IMR-90 (cell line): Measurements from ENCODE around the gene AP2B1. TPM values are rescaled to one million over a fixed set of nuclear protein-coding genes. Genes with fewer than 3 reads are reported as not detected.

ENCODE experiments used
- ATAC-seq: fragments of 200-7000 bp; cut with Tn5 transposase; 2 replicates; pipeline ENCODE4 v1.9.1; 2020; ENCODE audit warnings: low read depth, mild to moderate bottlenecking, moderate library complexity
- BruUV-seq: library from RNA; stranded (reverse); fragments of 400-500 nt; replicated peaks from 2 replicates; lab custom pipeline; 2021; lab: Mats Ljungman, UMichigan
- CTCF ChIA-PET: fragments of 300-600 bp; formaldehyde crosslinking; extraction: SDS; loops from one replicate; lab custom pipeline; 2021; ENCODE audit warnings: antibody characterized with exemption; lab: Yijun Ruan, JAX
- POLR2A ChIA-PET: fragments of 300-600 bp; sonication (Branson Sonifier 250); formaldehyde crosslinking; loops from one replicate; lab custom pipeline; 2022; ENCODE audit warnings: antibody characterized with exemption; ENCODE audit not compliant: unreplicated experiment; lab: Charles Lee
- DNase-seq: peaks from one replicate; pipeline ENCODE4 v3.0.0; 2013
- H2AFZ ChIP-seq: replicated peaks from 2 replicates; pipeline ENCODE3; 2013; ENCODE audit warnings: low read length, mild to moderate bottlenecking; ENCODE audit not compliant: poor library complexity
- H2AK5ac ChIP-seq: 2 replicates; pipeline ENCODE4 v1.6.1; 2013; ENCODE audit warnings: low read depth, low read length, inconsistent platforms
- H2AK9ac ChIP-seq: replicated peaks from 2 replicates; pipeline ENCODE3; 2013; ENCODE audit warnings: mild to moderate bottlenecking, low read depth, low read length, moderate library complexity; ENCODE audit not compliant: poor library complexity
- H2BK120ac ChIP-seq: 2 replicates; pipeline ENCODE4 v1.6.1; 2013; ENCODE audit warnings: low read depth, low read length, inconsistent platforms
- H2BK15ac ChIP-seq: 3 replicates; pipeline ENCODE4 v1.6.1; 2013; ENCODE audit warnings: low read depth, low read length, inconsistent platforms
- H2BK20ac ChIP-seq: 2 replicates; pipeline ENCODE4 v1.6.1; 2013; ENCODE audit warnings: low read depth, mild to moderate bottlenecking, inconsistent platforms, low read length, moderate library complexity
- H2BK5ac ChIP-seq: 2 replicates; pipeline ENCODE4 v1.6.1; 2013; ENCODE audit warnings: mild to moderate bottlenecking, low read depth, low read length, inconsistent platforms; ENCODE audit not compliant: poor library complexity, severe bottlenecking
- H3K14ac ChIP-seq: replicated peaks from 2 replicates; pipeline ENCODE4 v1.6.1; 2013; ENCODE audit warnings: low read depth, low read length, inconsistent platforms
- H3K18ac ChIP-seq: 2 replicates; pipeline ENCODE4 v1.6.1; 2013; ENCODE audit warnings: low read depth, low read length, control low read depth
- H3K23ac ChIP-seq: 2 replicates; pipeline ENCODE4 v1.6.1; 2013; ENCODE audit warnings: low read depth, low read length, inconsistent platforms
- H3K27ac ChIP-seq: 2 replicates; pipeline ENCODE4 v1.5.1; 2013; ENCODE audit warnings: mild to moderate bottlenecking, control low read depth, low read length; ENCODE audit not compliant: insufficient read depth
- H3K27me3 ChIP-seq: 2 replicates; pipeline ENCODE4 v1.6.1; 2013; ENCODE audit warnings: low read length; ENCODE audit not compliant: control insufficient read depth, insufficient read depth
- H3K36me3 ChIP-seq: 2 replicates; pipeline ENCODE4 v1.6.1; 2013; ENCODE audit warnings: low read length, mixed read lengths; ENCODE audit not compliant: control insufficient read depth, insufficient read depth
- H3K4ac ChIP-seq: 2 replicates; pipeline ENCODE4 v1.6.1; 2013; ENCODE audit warnings: low read depth, low read length, inconsistent platforms
- H3K4me1 ChIP-seq: 2 replicates; pipeline ENCODE4 v1.6.1; 2013; ENCODE audit warnings: low read length, mixed read lengths; ENCODE audit not compliant: control insufficient read depth, insufficient read depth
- H3K4me2 ChIP-seq: 2 replicates; pipeline ENCODE4 v1.6.1; 2013; ENCODE audit warnings: low read depth, mild to moderate bottlenecking, control low read depth, low read length, moderate library complexity
- H3K4me3 ChIP-seq: 2 replicates; pipeline ENCODE4 v1.5.1; 2013; ENCODE audit warnings: low read depth, mild to moderate bottlenecking, control low read depth, low read length, moderate library complexity; ENCODE audit not compliant: insufficient read depth
- H3K56ac ChIP-seq: 2 replicates; pipeline ENCODE4 v1.6.1; 2013; ENCODE audit warnings: low read length, inconsistent platforms; ENCODE audit not compliant: insufficient read depth; ENCODE audit errors: extremely low read depth
- H3K79me1 ChIP-seq, 2 experiments: 2 replicates each; pipeline ENCODE4 v1.6.1; 2013; ENCODE audit warnings: low read length in 2 of 2, inconsistent platforms in 1 of 2, low read depth in 1 of 2
- H3K9ac ChIP-seq: 2 replicates; pipeline ENCODE4 v1.6.1; 2013; ENCODE audit warnings: low read depth, low read length, control low read depth
- H3K9me1 ChIP-seq: 2 replicates; pipeline ENCODE4 v1.6.1; 2013; ENCODE audit warnings: low read length, inconsistent platforms; ENCODE audit not compliant: insufficient read depth
- H3K9me3 ChIP-seq: 2 replicates; pipeline ENCODE4 v1.6.1; 2013; ENCODE audit warnings: low read length; ENCODE audit not compliant: control insufficient read depth, insufficient read depth
- H4K20me1 ChIP-seq: 2 replicates; pipeline ENCODE4 v1.6.1; 2013; ENCODE audit warnings: low read length, inconsistent platforms; ENCODE audit not compliant: insufficient read depth
- H4K5ac ChIP-seq: 2 replicates; pipeline ENCODE4 v1.6.1; 2013; ENCODE audit warnings: mild to moderate bottlenecking, low read depth, low read length, control low read depth
- H4K8ac ChIP-seq, 2 experiments: 2 replicates each; pipeline ENCODE4 v1.6.1; 2013; ENCODE audit warnings: low read depth in 2 of 2, low read length in 2 of 2, control low read depth in 1 of 2, inconsistent platforms in 1 of 2
- H4K91ac ChIP-seq: 2 replicates; pipeline ENCODE4 v1.6.1; 2013; ENCODE audit warnings: low read depth, low read length, inconsistent platforms; ENCODE audit not compliant: insufficient read depth
- CEBPB ChIP-seq: IDR thresholded peaks from 2 replicates; pipeline ENCODE4 v1.6.1; 2012; ENCODE audit warnings: low read depth, low read length, improper control_type of control experiment
- MAFK ChIP-seq: IDR thresholded peaks from 2 replicates; pipeline ENCODE4 v1.6.1; 2012; ENCODE audit warnings: low read depth, low read length, improper control_type of control experiment
- WGBS, 2 experiments: methylation state at CpG; one replicate each; pipeline versions ENCODE4 v1.1.5 to v1.1.7; 2013; ENCODE audit warnings: missing lambda C conversion rate in 2 of 2; ENCODE audit not compliant: insufficient read length in 1 of 2; ENCODE audit errors: extremely low coverage in 2 of 2; 5-methylcytosine and 5-hydroxymethylcytosine counted together
- dilution Hi-C: fragments of 300-500 bp; cut with HindIII; formaldehyde crosslinking; loops from one replicate; pipeline ENCODE4 v1.14.3; 2018; ENCODE audit warnings: low sequenced_read_pairs; ENCODE audit not compliant: unreplicated experiment
- in situ Hi-C: fragments of 300-500 bp; cut with MboI; formaldehyde crosslinking; loops from 3 replicates; pipeline ENCODE4 v1.14.3; 2019; ENCODE audit warnings: low sequenced_read_pairs, inconsistent platforms, mixed read lengths
- intact Hi-C: fragments of 100-400 bp; cut with micrococcal nuclease; formaldehyde crosslinking; loops from 2 replicates; pipeline ENCODE4 v1.10.0; 2022
- polyA plus RNA-seq, 3 experiments: library from polyadenylated mRNA; depleted of rRNA; stranded (reverse); fragments of >200 nt; gene quantifications; 2 replicates each; pipeline ENCODE4 v1.2.3, GENCODE V29; 2012; ENCODE audit warnings: low replicate concordance in 1 of 3
- total RNA-seq: library from RNA; depleted of rRNA; stranded (reverse); fragments of >200 nt; gene quantifications from 2 replicates; pipeline ENCODE4 v1.2.3, GENCODE V29; 2012

The AP2B1 gene
- total and polyA plus RNA-seq, 2 of the 4 experiments (the other 2 are of a cell fraction) = 102 to 125 TPM

GRCh38 chr17:35645923-35646322, 58.8 kb downstream of the AP2B1 start:
- H4K8ac ChIP-seq = no peak overlapping the region
- H3K79me1 ChIP-seq = peaks cover 15 to 20% of the 10 kb centered on the region in 2 experiments
- intact Hi-C loops (no loop called here), dilution Hi-C loops (no loop called here), in situ Hi-C loops (no loop called here)
- H2BK5ac ChIP-seq = no peak overlapping the region
- peaks cover 29% of the 10 kb centered on the region for H3K36me3 ChIP-seq
- H2AK9ac ChIP-seq = no peak overlapping the region
- peaks cover 2% of the 10 kb centered on the region; the same call in 1 of the 2 replicates for H3K4me1 ChIP-seq
- no peak overlapping the region for H2BK15ac ChIP-seq
- no peak overlapping the region for H3K18ac ChIP-seq
- no peak overlapping the region for H2AFZ ChIP-seq
- H3K56ac ChIP-seq = no peak overlapping the region
- ChIA-PET POLR2A (no interaction called here), CTCF (no interaction called here)
- H4K20me1 ChIP-seq = no peaks in the 10 kb centered on the region
- no peak overlapping the region for H3K4me2 ChIP-seq
- H3K9me1 ChIP-seq = no peaks in the 10 kb centered on the region
- H3K4me3 ChIP-seq = no peak overlapping the region
- H2AK5ac ChIP-seq = no peak overlapping the region
- H3K9ac ChIP-seq = no peak overlapping the region
- H3K14ac ChIP-seq = no peak overlapping the region
- DNase-seq (peak; percentile 9), ATAC-seq (peak; percentile 80)
- H3K27ac ChIP-seq = peak overlapping the region; percentile 65; the same call in 1 of the 2 replicates
- no peaks in the 10 kb centered on the region for H3K9me3 ChIP-seq
- H3K23ac ChIP-seq = no peak overlapping the region
- no peaks in the 10 kb centered on the region for H3K27me3 ChIP-seq
- H4K5ac ChIP-seq = no peak overlapping the region
- no peak overlapping the region for H3K4ac ChIP-seq
- H4K91ac ChIP-seq = no peak overlapping the region
- TF ChIP-seq MAFK (no peak), CEBPB (no peak)
- no CpG with 5 or more reads among the region's 2 CpGs for WGBS, 2 experiments
- H2BK120ac ChIP-seq = no peak overlapping the region
- H2BK20ac ChIP-seq = no peak overlapping the region
- no TSS peak for BruUV-seq
